Hepatic stellate cell (primary cell): ENCODE measurements around the gene MAP2K5.

Experiments
- DNase-seq: peaks from one replicate; pipeline ENCODE4 v3.0.0; 2011; ENCODE audit warnings: low spot score

The MAP2K5 gene

GRCh38 chr15:67825881-67826716, 283.6 kb downstream of the MAP2K5 start:
- no peak for DNase-seq

DNA sequence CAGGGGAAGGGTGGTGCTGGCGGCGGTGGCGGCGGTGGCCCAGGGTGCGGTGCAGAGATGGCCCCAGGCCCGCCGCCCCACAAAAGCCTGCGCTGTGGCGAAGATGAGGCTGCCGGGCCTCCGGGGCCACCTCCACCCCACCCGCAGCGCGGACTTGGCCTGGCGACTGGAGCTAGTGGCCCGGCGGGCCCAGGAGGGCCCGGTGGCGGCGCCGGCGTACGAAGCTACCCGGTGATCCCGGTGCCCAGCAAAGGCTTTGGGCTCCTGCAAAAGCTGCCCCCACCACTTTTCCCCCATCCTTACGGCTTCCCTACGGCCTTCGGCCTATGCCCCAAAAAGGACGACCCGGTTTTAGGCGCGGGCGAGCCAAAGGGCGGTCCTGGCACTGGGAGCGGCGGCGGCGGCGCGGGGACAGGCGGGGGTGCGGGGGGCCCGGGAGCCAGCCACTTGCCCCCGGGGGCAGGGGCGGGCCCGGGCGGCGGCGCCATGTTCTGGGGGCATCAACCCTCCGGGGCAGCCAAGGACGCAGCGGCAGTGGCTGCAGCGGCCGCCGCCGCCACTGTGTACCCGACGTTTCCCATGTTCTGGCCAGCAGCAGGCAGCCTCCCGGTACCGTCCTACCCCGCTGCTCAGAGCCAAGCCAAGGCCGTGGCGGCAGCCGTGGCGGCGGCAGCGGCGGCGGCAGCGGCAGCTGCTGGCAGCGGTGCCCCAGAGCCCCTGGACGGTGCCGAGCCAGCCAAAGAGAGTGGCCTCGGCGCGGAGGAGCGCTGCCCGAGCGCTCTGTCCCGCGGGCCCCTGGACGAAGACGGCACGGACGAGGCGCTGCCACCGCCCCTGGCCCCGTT, 284.4 kb downstream of the MAP2K5 start:
- DNase-seq = no peak

DNA sequence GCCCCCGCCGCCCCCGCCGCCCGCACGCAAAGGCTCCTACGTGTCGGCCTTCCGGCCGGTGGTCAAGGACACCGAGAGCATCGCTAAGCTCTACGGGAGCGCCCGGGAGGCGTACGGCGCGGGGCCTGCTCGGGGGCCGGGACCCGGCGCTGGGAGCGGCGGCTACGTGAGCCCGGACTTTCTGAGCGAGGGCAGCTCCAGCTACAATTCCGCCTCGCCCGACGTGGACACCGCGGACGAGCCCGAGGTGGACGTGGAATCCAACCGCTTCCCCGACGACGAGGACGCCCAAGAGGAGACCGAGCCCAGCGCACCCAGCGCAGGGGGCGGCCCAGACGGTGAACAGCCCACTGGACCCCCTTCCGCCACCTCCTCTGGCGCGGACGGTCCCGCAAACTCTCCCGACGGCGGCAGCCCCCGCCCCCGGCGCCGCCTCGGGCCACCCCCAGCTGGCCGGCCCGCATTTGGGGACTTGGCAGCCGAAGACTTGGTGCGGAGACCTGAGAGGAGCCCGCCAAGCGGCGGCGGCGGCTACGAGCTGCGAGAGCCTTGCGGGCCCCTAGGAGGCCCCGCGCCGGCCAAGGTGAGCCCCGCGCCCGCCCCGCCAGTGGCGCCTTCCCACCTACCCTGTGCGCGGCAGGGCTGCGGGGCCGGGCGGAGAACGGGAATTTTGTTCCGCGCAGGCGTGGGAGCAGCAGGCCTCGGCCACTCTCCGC, 285.2 kb downstream of the MAP2K5 start:
- DNase-seq = no peak

- DNase-seq = no peak
These were observed 285.9 kb downstream of the MAP2K5 start for GRCh38 chr15:67828278-67828968.

DNA sequence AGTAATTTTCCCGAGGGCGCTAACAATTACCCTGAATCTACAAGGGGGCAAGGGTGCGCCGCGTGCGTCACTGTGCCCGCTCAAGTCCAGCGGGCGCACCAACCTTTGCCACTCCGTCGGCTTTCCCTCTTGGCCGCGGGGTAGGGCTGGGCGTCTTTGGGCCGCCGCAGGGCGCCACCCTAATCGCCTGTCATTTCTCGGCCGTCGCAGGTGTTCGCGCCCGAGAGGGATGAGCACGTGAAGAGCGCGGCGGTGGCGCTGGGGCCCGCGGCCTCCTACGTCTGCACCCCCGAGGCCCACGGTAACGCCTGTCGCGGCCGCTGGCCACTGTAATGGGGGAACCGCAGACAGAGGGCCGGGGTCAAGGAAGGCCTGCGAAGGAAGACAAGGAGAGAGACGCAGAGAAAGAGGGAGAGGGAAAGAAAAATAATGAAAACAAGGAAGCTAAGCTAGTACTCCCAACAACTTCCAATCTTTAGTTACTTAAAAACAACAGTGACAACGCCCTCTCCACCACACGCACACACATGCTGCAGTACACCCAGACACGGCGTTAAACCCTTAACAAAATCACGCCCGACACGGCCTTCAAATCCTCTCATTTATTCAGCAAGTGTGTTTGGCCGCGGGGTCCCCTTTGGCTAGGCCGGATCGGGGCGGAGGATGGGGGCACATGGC, 286.6 kb downstream of the MAP2K5 start:
- no peak for DNase-seq

DNA sequence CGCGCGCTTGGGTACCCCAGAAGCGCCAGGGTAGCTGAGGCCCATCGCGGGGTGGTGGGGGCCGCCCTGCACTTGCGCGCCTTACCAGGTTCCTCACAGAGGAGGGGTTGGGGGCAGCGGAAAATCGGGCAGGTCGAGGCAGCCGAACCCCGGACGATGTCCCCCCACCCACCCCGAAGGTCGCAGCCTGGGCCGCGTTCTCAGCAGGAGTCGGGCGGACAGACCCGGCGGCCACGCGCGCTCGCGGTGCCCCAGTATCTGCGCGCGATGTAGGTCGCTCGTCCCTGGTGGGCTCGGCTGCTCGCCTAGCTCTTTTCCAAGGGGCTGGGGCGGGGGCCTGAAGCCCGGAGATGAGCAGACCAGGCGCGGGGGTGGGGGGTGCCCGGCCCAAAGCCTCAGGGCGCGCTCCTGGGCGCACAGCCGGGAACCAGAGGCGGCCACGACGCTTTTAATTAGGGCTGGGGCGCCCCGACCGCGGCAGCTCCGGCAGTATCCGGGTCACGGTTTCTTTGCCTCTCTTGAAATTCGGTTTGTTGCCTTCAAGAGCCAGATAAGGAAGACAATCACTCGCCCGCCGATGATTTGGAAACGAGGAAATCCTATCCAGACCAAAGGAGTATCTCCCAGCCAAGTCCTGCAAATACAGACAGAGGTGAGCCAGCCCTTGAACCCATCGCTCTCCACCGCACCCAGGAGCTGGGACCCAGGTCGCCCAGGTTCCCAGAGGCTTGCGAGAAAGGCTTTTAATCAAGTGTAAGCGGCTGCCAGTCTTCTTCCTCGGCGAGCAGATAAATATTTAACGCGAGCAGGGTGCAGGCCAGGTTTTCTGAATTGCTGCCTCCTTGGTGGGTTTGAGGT, 287.4 kb downstream of the MAP2K5 start:
- DNase-seq = no peak

- no peak for DNase-seq
These were observed 288.9 kb downstream of the MAP2K5 start for GRCh38 chr15:67831363-67831762.

DNA sequence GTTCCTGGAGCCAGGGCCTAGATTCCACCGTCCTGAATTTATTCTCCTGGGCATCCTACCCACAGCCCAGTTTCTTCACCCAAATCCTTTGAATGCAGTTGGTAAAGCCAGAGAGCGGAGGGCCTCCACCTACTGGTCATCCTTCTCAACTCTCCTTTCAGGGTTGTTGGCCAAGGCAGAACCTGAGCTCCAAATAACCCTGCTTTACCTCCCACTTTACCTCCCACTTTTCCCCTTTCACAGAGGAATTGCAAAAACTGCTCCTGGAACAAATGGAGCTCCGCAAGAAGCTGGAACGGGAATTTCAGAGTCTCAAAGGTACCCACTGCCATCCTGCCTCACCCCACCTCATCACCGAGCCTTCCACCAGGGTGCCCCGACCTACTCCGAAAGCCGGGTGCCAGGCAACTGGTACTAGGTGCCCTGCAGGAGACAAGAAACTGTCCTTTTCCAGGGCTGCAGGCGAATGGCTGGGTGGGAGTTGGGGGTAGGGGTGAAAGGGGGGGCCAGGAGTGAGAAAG, 289.6 kb downstream of the MAP2K5 start:
- DNase-seq = no peak

- DNase-seq = no peak
These were observed 290.6 kb downstream of the MAP2K5 start for GRCh38 chr15:67832897-67833709.

- peak; percentile 72 for DNase-seq
These were observed 291.4 kb downstream of the MAP2K5 start for GRCh38 chr15:67833710-67834511.

DNA sequence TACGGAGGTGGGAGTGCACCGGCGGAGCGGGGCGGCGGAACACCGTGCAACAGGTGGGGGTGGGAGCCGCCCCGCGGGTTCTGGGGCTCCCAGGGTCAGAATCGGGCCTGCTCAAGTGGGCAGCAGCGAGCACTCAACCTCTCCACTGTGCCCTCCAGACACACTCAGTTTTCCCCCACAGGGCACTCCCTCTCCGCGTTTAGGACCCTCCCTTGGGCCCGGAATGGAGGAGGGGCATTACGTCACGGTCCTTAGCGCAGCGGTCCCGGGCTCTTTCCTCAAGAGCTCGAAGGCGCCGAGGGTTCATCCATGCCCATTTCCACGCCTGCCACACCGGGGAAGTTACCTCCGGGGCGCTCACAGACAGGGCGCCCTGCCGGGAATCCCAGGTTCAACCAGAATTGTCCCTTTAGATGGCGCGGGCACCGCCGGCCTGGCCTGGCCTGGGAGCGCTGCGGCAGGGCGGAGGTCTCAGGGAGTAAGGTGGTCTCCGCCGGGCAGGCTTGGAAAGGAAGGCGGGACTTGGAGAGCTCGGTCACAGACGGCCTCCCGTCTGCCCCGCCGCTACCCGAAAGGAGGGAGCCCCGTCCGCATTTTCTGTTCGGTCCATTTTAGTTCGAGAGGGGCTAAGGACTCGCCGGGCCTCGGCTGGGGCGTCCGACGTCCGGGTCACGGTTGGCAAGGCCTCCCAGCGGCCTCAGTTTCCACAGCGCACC, 292.2 kb downstream of the MAP2K5 start:
- DNase-seq = no peak

GRCh38 chr15:67835297-67836133, 293.0 kb downstream of the MAP2K5 start:
- no peak for DNase-seq

DNA sequence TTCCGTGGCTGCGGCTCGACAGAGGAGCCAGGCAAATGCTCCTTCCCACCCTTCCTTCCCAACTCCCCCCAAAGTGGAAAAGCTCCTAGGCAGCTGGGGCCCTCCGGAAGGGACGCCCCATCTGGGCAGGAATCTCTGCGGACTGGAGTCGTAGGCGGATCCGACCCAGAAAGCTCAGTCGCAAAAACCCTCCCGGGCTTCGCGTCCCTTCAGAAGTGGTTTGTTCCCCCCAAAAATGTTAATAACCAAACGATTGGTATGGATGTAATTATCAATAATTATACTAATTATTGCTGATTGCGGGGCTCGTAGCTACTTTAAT, 293.6 kb downstream of the MAP2K5 start:
- no peak for DNase-seq

GRCh38 chr15:67836477-67836876, 294.0 kb downstream of the MAP2K5 start:
- DNase-seq = peak; percentile 70

DNA sequence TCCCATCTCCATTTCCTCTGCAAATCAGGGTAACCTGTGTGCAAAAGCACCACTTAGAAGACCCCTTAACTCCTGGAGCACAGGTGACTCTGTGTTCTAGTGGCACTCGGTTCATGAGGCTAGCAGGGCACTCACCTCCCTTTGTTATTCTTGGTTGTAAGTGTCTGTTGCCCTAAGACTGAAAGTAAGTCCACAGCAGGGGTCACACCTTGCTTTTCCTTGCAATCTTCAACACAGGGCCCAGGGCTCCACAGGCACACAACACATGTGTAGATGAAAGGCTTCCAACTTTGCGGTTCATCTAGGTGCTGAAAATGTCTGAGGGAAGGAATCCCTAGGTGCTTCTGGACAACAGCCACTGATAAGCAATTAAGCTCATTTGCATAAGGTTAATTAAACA, 294.5 kb downstream of the MAP2K5 start:
- DNase-seq = no peak

DNA sequence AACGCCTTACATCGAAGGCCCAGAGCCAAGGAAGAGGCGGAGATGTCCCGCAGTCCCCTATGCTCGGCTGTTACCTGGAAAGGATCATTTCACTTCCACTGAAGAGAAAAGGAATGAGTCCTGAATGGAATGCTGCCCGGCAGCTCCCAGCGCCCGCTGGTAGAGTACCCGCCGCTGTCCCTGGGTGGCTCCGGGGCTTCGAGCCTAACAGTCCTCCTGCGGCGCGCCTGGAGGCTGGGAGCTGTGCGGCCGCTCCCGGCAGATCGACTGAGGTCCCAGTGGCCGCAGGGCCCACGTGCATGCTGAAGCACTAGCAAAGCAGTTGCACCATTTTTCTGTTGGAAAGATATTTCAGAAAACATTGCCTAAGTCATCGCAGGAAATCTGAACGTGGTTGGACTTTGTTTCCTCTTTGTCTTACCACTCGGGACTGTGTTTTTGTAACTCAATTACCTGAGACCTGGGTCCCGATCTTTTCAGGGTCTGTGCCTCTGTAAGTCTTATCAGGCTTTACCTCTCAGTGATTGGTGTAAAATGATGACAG, 296.4 kb downstream of the MAP2K5 start:
- peak; percentile 76 for DNase-seq

DNA sequence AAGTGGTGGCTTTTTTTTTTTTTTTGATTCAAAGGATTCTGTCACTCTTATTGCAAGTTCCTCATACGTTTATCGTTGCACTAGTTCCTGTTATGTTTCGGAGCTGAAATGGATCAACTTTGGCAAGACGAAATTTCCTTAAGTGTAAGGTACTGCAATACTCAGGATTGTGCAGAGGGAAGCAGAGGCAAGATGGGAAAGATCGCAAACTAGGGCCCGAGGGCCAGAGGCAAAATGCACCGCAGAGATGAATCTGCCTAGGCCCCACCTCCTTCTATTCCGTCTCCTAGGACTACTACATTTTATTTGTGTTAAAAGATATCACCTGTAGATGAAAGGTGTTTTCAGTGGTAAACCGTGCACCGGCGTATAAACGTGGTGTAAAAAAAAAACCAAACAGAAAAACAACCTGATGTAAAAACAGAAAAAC, 297.0 kb downstream of the MAP2K5 start:
- peak; percentile 62 for DNase-seq
